OCI-LY7 (cell line): Measurements from ENCODE around the gene AK9.

Source experiments
- CTCF ChIP-seq: fragments of 200-600 bp; sonication (generic); conservative IDR thresholded peaks from 2 replicates; pipeline ENCODE4 v1.5.1; 2014; ENCODE audit warnings: mild to moderate bottlenecking, antibody characterized with exemption, low read length, moderate library complexity, mixed read lengths
- EZH2phosphoT487 ChIP-seq: fragments of 200-600 bp; sonication (generic); IDR thresholded peaks from 2 replicates; pipeline ENCODE4 v1.6.1; 2018; ENCODE audit warnings: low read depth, borderline replicate concordance, mild to moderate bottlenecking, mixed run types, antibody characterized with exemption, low read length, moderate library complexity, mixed read lengths

- TF ChIP-seq CTCF: no peak
- no peak for TF ChIP-seq EZH2phosphoT487
Observed at GRCh38 chr6:109687271-109687761, 3.7 kb downstream of the AK9 start.
